Activated T-cell treated with anti-CD3 and anti-CD28 coated beads, Interleukin-2, amount 50 U/mL, for 4 hours (primary cell): ENCODE data around the gene DOK1. TPM values are rescaled to one million over a fixed set of nuclear protein-coding genes. Genes with fewer than 3 reads are reported as not detected.

Source experiments
- ATAC-seq, 2 donors: fragments of 200-7000 bp; cut with Tn5 transposase; one replicate each; pipeline ENCODE4 v1.10.0; 2021
- DNase-seq: peaks from one replicate; pipeline ENCODE4 v3.0.0-alpha.2; 2020
- H3K27me3 Mint-ChIP-seq: one replicate; pipeline ENCODE4 v1.8.0; 2021; ENCODE audit warnings: low read depth, mixed read lengths
- H3K36me3 Mint-ChIP-seq: one replicate; pipeline ENCODE4 v1.8.0; 2022; ENCODE audit warnings: mixed read lengths; ENCODE audit not compliant: insufficient read depth
- H3K4me1 Mint-ChIP-seq: one replicate; pipeline ENCODE4 v1.8.0; 2021; ENCODE audit warnings: low read depth, mixed read lengths
- H3K4me3 Mint-ChIP-seq: one replicate; pipeline ENCODE4 v1.8.0; 2021; ENCODE audit warnings: mild to moderate bottlenecking, moderate library complexity, mixed read lengths
- H3K9me3 Mint-ChIP-seq: one replicate; pipeline ENCODE4 v1.8.0; 2021; ENCODE audit warnings: mixed read lengths
- total RNA-seq, 3 donors: library from RNA; stranded (reverse); gene quantifications; one replicate each; pipeline ENCODE4 v1.2.1, GENCODE V29; 2021

DOK1 gene
- total RNA-seq, 3 donors from 2014 or later = 24.1 to 27.9 (median 25.9) TPM

- peaks cover 20% of the 10 kb centered on the region for H3K4me1 Mint-ChIP-seq
- H3K4me3 Mint-ChIP-seq = peak overlapping the region; percentile 56
- peaks cover 86% of the 10 kb centered on the region for H3K27me3 Mint-ChIP-seq
- H3K9me3 Mint-ChIP-seq = no peaks in the 10 kb centered on the region
- ATAC-seq (peak; percentile 85), DNase-seq (peak; percentile 71)
- no peaks in the 10 kb centered on the region for H3K36me3 Mint-ChIP-seq
Measured at GRCh38 chr2:74515981-74516633, 38.4 kb upstream of the DOK1 start.

- Mint-ChIP-seq H3K36me3 (no peaks in the 10 kb centered on the region), H3K27me3 (peaks cover 83% of the 10 kb centered on the region), H3K4me3 (peak overlapping the region; percentile 56), H3K9me3 (no peaks in the 10 kb centered on the region), H3K4me1 (peaks cover 20% of the 10 kb centered on the region)
- no peak for ATAC-seq
- DNase-seq = no peak
Measured at GRCh38 chr2:74516650-74517049, 37.9 kb upstream of the DOK1 start.

- Mint-ChIP-seq H3K36me3 (peaks cover 18% of the 10 kb centered on the region), H3K9me3 (no peaks in the 10 kb centered on the region), H3K4me3 (no peak overlapping the region), H3K4me1 (peaks cover 8% of the 10 kb centered on the region), H3K27me3 (peaks cover 42% of the 10 kb centered on the region)
- DNase-seq (no peak), ATAC-seq (no peak)
Measured at GRCh38 chr2:74522516-74522915, 32.0 kb upstream of the DOK1 start.

GRCh38 chr2:74524005-74524404, 30.5 kb upstream of the DOK1 start:
- H3K4me1 Mint-ChIP-seq = peaks cover 21% of the 10 kb centered on the region
- no peak overlapping the region for H3K4me3 Mint-ChIP-seq
- ATAC-seq = no peak
- no peak for DNase-seq
- no peaks in the 10 kb centered on the region for H3K9me3 Mint-ChIP-seq
- peaks cover 27% of the 10 kb centered on the region for H3K36me3 Mint-ChIP-seq
- H3K27me3 Mint-ChIP-seq = peaks cover 27% of the 10 kb centered on the region

GRCh38 chr2:74524955-74525716, 29.4 kb upstream of the DOK1 start:
- Mint-ChIP-seq H3K27me3 (peaks cover 16% of the 10 kb centered on the region), H3K4me1 (peaks cover 24% of the 10 kb centered on the region), H3K4me3 (no peak overlapping the region), H3K36me3 (peaks cover 27% of the 10 kb centered on the region), H3K9me3 (no peaks in the 10 kb centered on the region)
- DNase-seq = no peak
- ATAC-seq = no peak

GRCh38 chr2:74525717-74526648, 28.5 kb upstream of the DOK1 start, which contains the start of gene DQX1:
Gene DQX1 (minus strand): TSS chr2:74526231. CDS start chr2:74525729, 502 bp downstream.
- DNase-seq = no peak

GRCh38 chr2:74526649-74527230, 27.8 kb upstream of the DOK1 start:
- Mint-ChIP-seq H3K9me3 (no peaks in the 10 kb centered on the region), H3K36me3 (peaks cover 31% of the 10 kb centered on the region), H3K27me3 (peaks cover 6% of the 10 kb centered on the region), H3K4me1 (peaks cover 36% of the 10 kb centered on the region), H3K4me3 (no peak overlapping the region)
- ATAC-seq = no peak
- DNase-seq = no peak

More at GRCh38 chr2:74525717-74526648, 28.5 kb upstream of the DOK1 start, which contains the start of gene DQX1:
- peaks cover 30% of the 10 kb centered on the region for H3K36me3 Mint-ChIP-seq
- H3K9me3 Mint-ChIP-seq = no peaks in the 10 kb centered on the region
- H3K27me3 Mint-ChIP-seq = peaks cover 9% of the 10 kb centered on the region
- H3K4me3 Mint-ChIP-seq = peak within 1 kb of the TSS; percentile 40
- H3K4me1 Mint-ChIP-seq = peaks cover 29% of the 10 kb centered on the region
- no peak for ATAC-seq

- Mint-ChIP-seq H3K36me3 (peaks cover 36% of the 10 kb centered on the region), H3K4me3 (peak overlapping the region; percentile 99), H3K9me3 (no peaks in the 10 kb centered on the region), H3K4me1 (peaks cover 42% of the 10 kb centered on the region), H3K27me3 (peaks cover 2% of the 10 kb centered on the region)
- DNase-seq (no peak), ATAC-seq (no peak)
Measured at GRCh38 chr2:74527741-74528140, 26.8 kb upstream of the DOK1 start.

- Mint-ChIP-seq H3K36me3 (peaks cover 39% of the 10 kb centered on the region), H3K4me1 (peaks cover 42% of the 10 kb centered on the region), H3K27me3 (no peaks in the 10 kb centered on the region), H3K9me3 (no peaks in the 10 kb centered on the region), H3K4me3 (peak overlapping the region; percentile 99)
- ATAC-seq = peak; percentile 5
- DNase-seq = no peak
Measured at GRCh38 chr2:74528600-74529356, 25.7 kb upstream of the DOK1 start.

- H3K9me3 Mint-ChIP-seq = no peaks in the 10 kb centered on the region
- ATAC-seq (peak; percentile 91 to 93), DNase-seq (peak; percentile 78)
- H3K27me3 Mint-ChIP-seq = no peaks in the 10 kb centered on the region
- peaks cover 42% of the 10 kb centered on the region for H3K4me1 Mint-ChIP-seq
- H3K4me3 Mint-ChIP-seq = peak within 1 kb of the TSS; percentile 99
- H3K36me3 Mint-ChIP-seq = peaks cover 39% of the 10 kb centered on the region
Measured at GRCh38 chr2:74529357-74530238, 24.9 kb upstream of the DOK1 start, which contains the start of the genes AUP1 and HTRA2. Gene AUP1 (minus strand): TSS chr2:74529706. CDS start chr2:74529629, 77 bp downstream. Gene HTRA2 (plus strand): TSS chr2:74529933. CDS start chr2:74530007, 74 bp downstream.

GRCh38 chr2:74530239-74531187, 24.0 kb upstream of the DOK1 start:
- ATAC-seq (peak; percentile 29 to 32), DNase-seq (no peak)
- H3K4me1 Mint-ChIP-seq = peaks cover 42% of the 10 kb centered on the region
- H3K9me3 Mint-ChIP-seq = no peaks in the 10 kb centered on the region
- H3K27me3 Mint-ChIP-seq = no peaks in the 10 kb centered on the region
- peak overlapping the region; percentile 99 for H3K4me3 Mint-ChIP-seq
- H3K36me3 Mint-ChIP-seq = peaks cover 39% of the 10 kb centered on the region
